ENCODE data around the gene LMBRD1.

LMBRD1 gene

GRCh38 chr6:69631552-69632346, 165.1 kb downstream of the LMBRD1 start:
- POLR2A ChIA-PET (ENCODE audit: low non-redundant PET) = no interaction called here
- no peak for TF ChIP-seq CTCF (conservative IDR thresholded peaks at IDR 0.05; ENCODE audit: low read depth)
- H3K27ac ChIP-seq = no peak overlapping the region
- no peak for DNase-seq (ENCODE audit: low spot score)
- CTCF ChIA-PET = interaction anchor here (0.6 kb wide), 1 partner anchor 54 kb away, joined by 3 read pairs; no protein-coding TSS in a partner anchor

GRCh38 chr6:69630767-69631166, 166.0 kb downstream of the LMBRD1 start:
- no peak overlapping the region for H3K27ac ChIP-seq
- ChIA-PET CTCF (no interaction called here), POLR2A (ENCODE audit: low non-redundant PET) (no interaction called here)
- TF ChIP-seq CTCF (conservative IDR thresholded peaks at IDR 0.05; ENCODE audit: low read depth) = no peak
- DNase-seq (ENCODE audit: low spot score) = no peak

- DNase-seq (ENCODE audit: low spot score) = no peak
- CTCF ChIA-PET = no interaction called here
- H3K27ac ChIP-seq = no peak overlapping the region
- POLR2A ChIA-PET (ENCODE audit: low non-redundant PET) = no interaction called here
- TF ChIP-seq CTCF (conservative IDR thresholded peaks at IDR 0.05; ENCODE audit: low read depth) = no peak
Measured at GRCh38 chr6:69627625-69628024, 169.2 kb downstream of the LMBRD1 start.

- ChIA-PET POLR2A (ENCODE audit: low non-redundant PET) (no interaction called here), CTCF (no interaction called here)
- TF ChIP-seq CTCF (conservative IDR thresholded peaks at IDR 0.05; ENCODE audit: low read depth) = no peak
- no peak overlapping the region for H3K27ac ChIP-seq
- no peak for DNase-seq (ENCODE audit: low spot score)
Measured at GRCh38 chr6:69624944-69625343, 171.9 kb downstream of the LMBRD1 start.

All from RWPE1 (cell line).